K562 (cell line): ENCODE data around the gene LRP6. TPM values are rescaled to one million over a fixed set of nuclear protein-coding genes. Genes with fewer than 3 reads are reported as not detected.
A peak's percentile ranks its signal among the peaks of the same experiment; 100 is the strongest.

Experiments
- CGGBP1 ChIP-seq: fragments of 250-450 bp; sonication (Bioruptor Pico); IDR thresholded peaks from 2 replicates; pipeline ENCODE4 v1.9.0; 2021; ENCODE audit warnings: mild to moderate bottlenecking
- CHD1 ChIP-seq: fragments of 200-600 bp; sonication (generic); IDR thresholded peaks from one replicate; pipeline ENCODE4 v1.6.1; 2012; ENCODE audit warnings: mild to moderate bottlenecking, moderate library complexity, low read length, inconsistent platforms
- EP400 ChIP-seq: fragments of 450-650 bp; IDR thresholded peaks from 2 replicates; pipeline ENCODE4 v1.6.1; 2017; ENCODE audit warnings: antibody characterized with exemption, mild to moderate bottlenecking, moderate library complexity
- IRF1 ChIP-seq: sonication (generic); formaldehyde crosslinking; IDR thresholded peaks from 2 replicates; pipeline ENCODE4 v1.8.0; 2022; ENCODE audit warnings: missing genetic modification reagents, mild to moderate bottlenecking, borderline replicate concordance
- KLF13 ChIP-seq: fragments of 450-650 bp; IDR thresholded peaks from 2 replicates; pipeline ENCODE4 v1.6.1; 2016; ENCODE audit warnings: missing genetic modification characterization, low read depth, mild to moderate bottlenecking, missing compliant biosample characterization, moderate library complexity, borderline replicate concordance
- LCOR ChIP-seq: sonication (generic); formaldehyde crosslinking; IDR thresholded peaks from 2 replicates; pipeline ENCODE4 v1.8.0; 2022; ENCODE audit warnings: mild to moderate bottlenecking, missing genetic modification reagents
- MXD1 ChIP-seq: fragments of 250-450 bp; sonication (Bioruptor Pico); IDR thresholded peaks from 2 replicates; pipeline ENCODE4 v1.8.0; 2021; ENCODE audit warnings: borderline replicate concordance, mild to moderate bottlenecking, moderate library complexity; ENCODE audit not compliant: poor library complexity, severe bottlenecking
- NFRKB ChIP-seq: fragments of 450-650 bp; IDR thresholded peaks from 2 replicates; pipeline ENCODE4 v1.6.1; 2016; ENCODE audit warnings: low read depth
- RNF219 ChIP-seq: fragments of 250-450 bp; sonication (Bioruptor Pico); IDR thresholded peaks from 2 replicates; pipeline ENCODE4 v1.5.0; 2022; ENCODE audit warnings: mild to moderate bottlenecking
- SAP30 ChIP-seq: fragments of 200-600 bp; sonication (generic); IDR thresholded peaks from 2 replicates; pipeline ENCODE4 v1.6.1; 2012; ENCODE audit warnings: borderline replicate concordance, low read depth, mild to moderate bottlenecking, moderate library complexity, low read length, control low read depth, inconsistent platforms; ENCODE audit not compliant: insufficient read depth, poor library complexity, severe bottlenecking
- SOX6 ChIP-seq: fragments of 450-650 bp; IDR thresholded peaks from 2 replicates; pipeline ENCODE4 v1.6.1; 2014; ENCODE audit warnings: mild to moderate bottlenecking
- TCFL5 ChIP-seq: fragments of 250-450 bp; sonication (Bioruptor Pico); conservative IDR thresholded peaks from 2 replicates; pipeline ENCODE4 v1.6.1; 2021; ENCODE audit warnings: mild to moderate bottlenecking, moderate library complexity, matching md5 sums
- ZNF277 ChIP-seq: fragments of 250-450 bp; sonication (Bioruptor Pico); IDR thresholded peaks from 2 replicates; pipeline ENCODE4 v1.8.0; 2022; ENCODE audit warnings: inconsistent platforms, mild to moderate bottlenecking, moderate library complexity, borderline replicate concordance
- ZNF655 ChIP-seq: fragments of 250-450 bp; sonication (Bioruptor Pico); IDR thresholded peaks from 2 replicates; pipeline ENCODE4 v1.5.0; 2021
- polyA plus RNA-seq, 8 experiments: library from polyadenylated mRNA; depleted of rRNA in 4 of 8; stranded (reverse) in 5 of 8; unstranded in 3 of 8; fragments of >200 nt; fragmentation: Nextera tagmentation in 2 of 8; fragmentation: Illumina TruSeq in 1 of 8; extraction: Ambion mirVana in 2 of 8; extraction: Trizol in 1 of 8; gene quantifications; 2 replicates each; pipeline versions ENCODE4 v1.2.1 to v1.2.3, GENCODE V29; 2011 to 2014; ENCODE audit warnings: inconsistent platforms in 1 of 8, missing spikeins in 1 of 8
- total RNA-seq, 7 experiments: library from RNA; depleted of rRNA in 6 of 7; stranded (reverse); fragments of >200 nt in 6 of 7; fragmentation: Illumina TruSeq in 2 of 7; extraction: Trizol in 2 of 7; gene quantifications; 2 replicates each; pipeline versions ENCODE4 v1.2.1 to v1.2.3, GENCODE V29; 2011 to 2021; ENCODE audit warnings: low replicate concordance in 1 of 7

Gene LRP6
- total and polyA plus RNA-seq, 9 of the 15 experiments (the other 6 are each of a cell fraction or from before 2014, with no cell fraction given): 3.0 to 17.0 (median 10.8) TPM

GRCh38 chr12:12190087-12190809, 76.6 kb downstream of the LRP6 start (continued):
- TF ChIP-seq MXD1 (CRISPR knock-in tag) (no peak), CGGBP1 (CRISPR knock-in tag) (no peak), KLF13 (tag) (no peak), IRF1 (no peak), ZNF277 (CRISPR knock-in tag) (no peak), EP400 (peak; percentile 42; the same call in 1 of the 2 replicates), RNF219 (CRISPR knock-in tag) (no peak), SAP30 (no peak), NFRKB (no peak), SOX6 (peak; percentile 76), TCFL5 (no peak), LCOR (CRISPR knock-in tag) (no peak), ZNF655 (CRISPR knock-in tag) (no peak), CHD1 (no peak)
